ENCODE results near the gene CIB4. TPM values are rescaled to one million over a fixed set of nuclear protein-coding genes. Genes with fewer than 3 reads are reported as not detected.

The CIB4 gene
- total and polyA plus RNA-seq, 2 of the 13 experiments (the other 11 are each of a cell fraction or from before 2014, with no cell fraction given): not detected

GRCh38 chr2:26587994-26588393, 53.2 kb downstream of the CIB4 start (continued):
- TF ChIP-seq ZNF142 (CRISPR knock-in tag; IDR thresholded peaks at IDR 0.05) (no peak), ZNF770 (CRISPR knock-in tag; IDR thresholded peaks at IDR 0.05) (no peak), GABPA (IDR thresholded peaks at IDR 0.05; ENCODE audit: low read depth, low read length) (no peak), GABPA (CRISPR knock-in tag; IDR thresholded peaks at IDR 0.05; ENCODE audit: low read depth) (no peak), NKX3-1 (CRISPR knock-in tag; IDR thresholded peaks at IDR 0.05) (no peak)

- no peak overlapping the region for H3K4me3 ChIP-seq (replicated peaks in 1 of 3; ENCODE audit: insufficient read depth in 1 of 3, low read depth in 2 of 3, low read length in 3 of 3)
- WGBS (ENCODE audit: low lambda C conversion rate): 11% methylated on average over 10 of the region's 10 CpGs
- no peak for DNase-seq (ENCODE audit: low spot score)
- ChIA-PET CTCF (ENCODE audit: low intra/inter-chr PET ratio, low total read pairs) (no interaction called here), POLR2A (no interaction called here)
- no peaks in the 10 kb centered on the region for H3K36me3 ChIP-seq (replicated peaks in 1 of 2; ENCODE audit: control insufficient read depth in 1 of 2, insufficient read depth in 2 of 2, low read length in 2 of 2)
- H3K27me3 ChIP-seq (ENCODE audit: control insufficient read depth in 1 of 2, insufficient read depth in 2 of 2, low read length in 2 of 2): peaks cover 12 to 87% of the 10 kb centered on the region in 2 experiments
- no peaks in the 10 kb centered on the region for H3K9me3 ChIP-seq (ENCODE audit: low read length)
- no peak overlapping the region for H3K9ac ChIP-seq (ENCODE audit: insufficient read depth, low read depth, low read length)
- H4K20me1 ChIP-seq (ENCODE audit: insufficient read depth, low read length): no peaks in the 10 kb centered on the region
- no peak overlapping the region for H2AFZ ChIP-seq (ENCODE audit: low read length)
- H3K4me2 ChIP-seq (ENCODE audit: low read depth, low read length): no peak overlapping the region
- no peak for FAIRE-seq
- in situ Hi-C loops (cut with HindIII; ENCODE audit: extremely low pct_ligation_motif_present, low pct_unique_long_range_greater_than_20kb) (no loop called here), intact Hi-C loops (cut with micrococcal nuclease; ENCODE audit: unreplicated experiment) (no loop called here)
- no peaks in the 10 kb centered on the region for H3K79me2 ChIP-seq (ENCODE audit: insufficient read depth, low read length)
- H3K4me1 ChIP-seq (ENCODE audit: insufficient read depth, low read length): no peaks in the 10 kb centered on the region
- BruUV-seq (replicated peaks): no TSS peak
- no peak overlapping the region for H3K27ac ChIP-seq (ENCODE audit: extremely low read length, insufficient read depth, low read length)
- ATAC-seq: no peak
- TF ChIP-seq NR2C2 (CRISPR knock-in tag; IDR thresholded peaks at IDR 0.05; ENCODE audit: borderline replicate concordance) (no peak), CTCF (CRISPR knock-in tag; IDR thresholded peaks at IDR 0.05) (no peak), KLF16 (CRISPR knock-in tag; IDR thresholded peaks at IDR 0.05) (no peak), E2F5 (CRISPR knock-in tag; conservative IDR thresholded peaks at IDR 0.05) (no peak), ZNF296 (CRISPR knock-in tag; conservative IDR thresholded peaks at IDR 0.05) (no peak), TEAD3 (CRISPR knock-in tag; optimal IDR thresholded peaks at IDR 0.05; ENCODE audit: borderline replicate concordance) (no peak), PHF20 (CRISPR knock-in tag; IDR thresholded peaks at IDR 0.05) (no peak), MTF1 (CRISPR knock-in tag; IDR thresholded peaks at IDR 0.05) (no peak), SCMH1 (CRISPR knock-in tag; IDR thresholded peaks at IDR 0.05; ENCODE audit: borderline replicate concordance) (no peak)
Observed at GRCh38 chr2:26585966-26586365, 55.2 kb downstream of the CIB4 start.

All from HepG2 (cell line).